SU-DHL-6 (cell line): Measurements from ENCODE around the gene TMEM168.

Experiments
- CTCF ChIP-seq: fragments of 200-600 bp; sonication (generic); IDR thresholded peaks from one replicate; pipeline ENCODE4 v1.5.1; 2017; ENCODE audit warnings: antibody characterized with exemption, mild to moderate bottlenecking, low read length, moderate library complexity; ENCODE audit not compliant: insufficient read depth, poor library complexity, severe bottlenecking
- EZH2phosphoT487 ChIP-seq: fragments of 200-600 bp; sonication (generic), shearing (Covaris generic); conservative IDR thresholded peaks from 2 replicates; pipeline ENCODE4 v1.6.1; 2018; ENCODE audit warnings: mild to moderate bottlenecking, antibody characterized with exemption, low read length, moderate library complexity, mixed read lengths

GRCh38 chr7:112779667-112780066 is 10.5 kb downstream of the TMEM168 start:
- TF ChIP-seq CTCF (no peak), EZH2phosphoT487 (no peak)
